ENCODE results near the gene WASF2.
A peak's percentile ranks its signal among the peaks of the same experiment; 100 is the strongest.

WASF2 gene

GRCh38 chr1:27513958-27514357 is 24.0 kb upstream of the WASF2 start:
- H3K4me3 ChIP-seq (ENCODE audit: low read length) = no peak overlapping the region
- TF ChIP-seq, protein P1, sequence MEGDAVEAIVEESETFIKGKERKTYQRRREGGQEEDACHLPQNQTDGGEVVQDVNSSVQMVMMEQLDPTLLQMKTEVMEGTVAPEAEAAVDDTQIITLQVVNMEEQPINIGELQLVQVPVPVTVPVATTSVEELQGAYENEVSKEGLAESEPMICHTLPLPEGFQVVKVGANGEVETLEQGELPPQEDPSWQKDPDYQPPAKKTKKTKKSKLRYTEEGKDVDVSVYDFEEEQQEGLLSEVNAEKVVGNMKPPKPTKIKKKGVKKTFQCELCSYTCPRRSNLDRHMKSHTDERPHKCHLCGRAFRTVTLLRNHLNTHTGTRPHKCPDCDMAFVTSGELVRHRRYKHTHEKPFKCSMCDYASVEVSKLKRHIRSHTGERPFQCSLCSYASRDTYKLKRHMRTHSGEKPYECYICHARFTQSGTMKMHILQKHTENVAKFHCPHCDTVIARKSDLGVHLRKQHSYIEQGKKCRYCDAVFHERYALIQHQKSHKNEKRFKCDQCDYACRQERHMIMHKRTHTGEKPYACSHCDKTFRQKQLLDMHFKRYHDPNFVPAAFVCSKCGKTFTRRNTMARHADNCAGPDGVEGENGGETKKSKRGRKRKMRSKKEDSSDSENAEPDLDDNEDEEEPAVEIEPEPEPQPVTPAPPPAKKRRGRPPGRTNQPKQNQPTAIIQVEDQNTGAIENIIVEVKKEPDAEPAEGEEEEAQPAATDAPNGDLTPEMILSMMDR (conservative IDR thresholded peaks at IDR 0.05; ENCODE audit: low read length) = no peak
- DNase-seq (ENCODE audit: low read depth) = peak; percentile 57

DNA sequence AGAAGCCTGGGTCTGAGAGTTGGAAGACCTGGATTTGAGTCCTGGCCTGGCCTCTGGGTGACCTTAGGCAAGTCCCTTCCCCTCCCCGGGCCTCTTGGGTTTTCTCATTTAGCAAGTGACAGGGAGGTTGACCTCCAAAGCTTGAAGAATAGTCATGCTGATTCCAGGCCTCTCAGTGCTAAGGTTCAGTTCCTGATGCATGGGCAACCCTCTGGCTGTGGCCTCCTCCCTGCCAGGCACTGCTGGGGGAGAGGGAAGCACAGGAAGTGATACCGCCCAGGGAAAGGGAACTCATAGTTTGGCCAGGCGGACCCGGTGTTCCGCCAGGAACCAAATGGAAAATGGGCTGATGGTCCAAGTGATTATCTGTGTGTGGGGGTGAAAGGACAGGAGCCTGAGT is 23.6 kb upstream of the WASF2 start:
- no peak for DNase-seq (ENCODE audit: low read depth)
- H3K4me3 ChIP-seq (ENCODE audit: low read length) = no peak overlapping the region
- TF ChIP-seq, protein P1 (conservative IDR thresholded peaks at IDR 0.05; ENCODE audit: low read length) = no peak

DNA sequence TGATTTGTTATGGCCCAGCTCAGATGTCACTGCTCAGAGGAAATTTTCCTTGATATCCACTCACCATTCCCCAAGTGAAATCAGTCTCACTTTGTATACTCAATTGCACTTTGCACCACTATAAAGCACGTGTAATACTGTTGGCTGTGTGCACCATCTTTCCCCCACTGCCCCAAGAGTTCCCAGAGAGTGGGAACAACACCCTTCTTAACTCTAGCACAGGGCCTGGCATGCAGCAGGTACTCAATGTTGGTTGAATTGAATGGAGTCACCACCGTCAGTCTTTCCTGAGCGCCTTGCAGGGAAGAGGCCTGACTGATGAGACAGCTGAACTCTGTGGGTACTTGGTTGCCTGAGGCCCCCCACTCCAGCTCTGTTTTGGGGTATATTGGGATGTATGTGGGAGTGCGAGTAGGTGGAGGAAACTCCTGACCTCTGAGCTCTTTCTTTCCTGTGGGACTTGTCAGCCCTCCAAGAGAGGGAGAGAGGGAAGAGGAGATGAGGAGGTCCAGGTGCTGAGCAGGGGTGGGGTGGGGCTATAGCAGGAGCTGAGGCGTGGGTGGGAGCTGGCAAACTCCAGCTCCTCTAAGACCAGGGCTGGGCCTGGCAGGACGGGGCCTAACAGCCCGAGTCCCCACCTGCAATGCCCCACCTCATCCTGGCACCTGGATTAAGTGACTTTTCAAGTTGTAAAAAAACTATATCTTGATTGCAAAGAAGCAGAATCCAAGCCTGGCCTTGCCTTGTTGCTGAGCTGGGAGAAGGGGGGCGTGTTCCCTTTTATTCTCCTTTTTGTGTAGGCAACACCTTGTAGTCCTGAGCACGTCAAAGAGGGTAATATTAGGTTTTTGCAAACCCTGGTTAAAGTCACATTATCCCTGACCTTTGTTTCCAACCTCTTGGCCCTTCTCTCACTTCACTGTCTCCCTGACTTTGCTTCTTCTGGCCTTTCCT is 19.4 kb upstream of the WASF2 start:
- TF ChIP-seq, protein P1 (conservative IDR thresholded peaks at IDR 0.05; ENCODE audit: low read length) = no peak
- H3K4me3 ChIP-seq (ENCODE audit: low read length) = no peak overlapping the region
- DNase-seq (ENCODE audit: low read depth) = no peak

DNA sequence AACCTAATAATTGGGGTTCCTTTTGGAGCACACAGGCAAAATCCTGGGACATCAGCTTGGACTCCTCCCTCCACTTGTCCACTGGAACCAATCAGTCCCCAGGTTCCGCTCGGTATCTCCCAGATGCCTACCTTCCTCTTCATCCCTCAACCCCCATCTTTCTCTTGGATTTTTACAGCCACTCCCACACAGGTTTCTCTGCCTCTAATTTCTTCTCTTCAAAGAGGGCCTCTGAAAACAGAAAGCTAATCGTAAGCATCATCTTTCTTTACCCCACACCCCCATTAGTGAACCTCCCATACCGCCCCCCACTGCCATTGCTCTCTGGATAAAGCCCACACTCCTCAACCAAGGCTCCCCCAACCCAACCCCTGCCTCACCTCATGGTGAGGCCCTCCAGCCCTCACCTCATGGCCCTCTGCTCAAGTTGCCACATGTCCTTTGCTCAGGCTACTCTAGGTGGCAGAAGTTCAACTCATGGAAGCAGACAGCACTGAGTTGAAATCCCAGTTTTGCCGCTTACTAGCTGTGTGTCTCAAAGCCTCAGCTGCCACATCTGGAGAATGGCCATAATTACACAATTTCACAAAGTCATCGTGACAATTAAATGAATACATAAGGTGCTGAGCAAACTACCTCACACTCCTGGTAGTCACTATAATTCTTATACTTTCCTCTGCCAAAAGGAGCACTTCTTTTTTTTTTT is 18.1 kb upstream of the WASF2 start:
- TF ChIP-seq, protein P1 (conservative IDR thresholded peaks at IDR 0.05; ENCODE audit: low read length) = no peak; the same call in 1 of the 2 replicates
- peak; percentile 56 for DNase-seq (ENCODE audit: low read depth)

DNA sequence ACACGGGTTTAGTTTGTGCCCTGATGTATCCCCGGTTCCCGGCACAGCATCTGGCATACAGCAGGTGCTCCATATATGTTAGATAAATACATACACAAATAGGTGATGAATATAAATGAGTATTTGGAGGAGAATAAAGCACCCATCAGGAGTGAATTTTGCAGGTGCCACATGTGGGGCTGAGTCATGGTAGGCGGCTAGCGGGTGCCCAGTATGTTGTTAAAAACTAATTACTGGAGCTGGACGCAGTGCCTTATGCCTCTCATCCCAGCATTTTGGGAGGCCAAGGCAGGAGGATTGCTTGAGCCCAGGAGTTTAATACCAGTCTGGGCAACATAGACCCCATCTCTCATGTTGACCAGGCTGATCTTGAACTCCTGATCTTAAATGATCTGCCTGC is 16.7 kb upstream of the WASF2 start:
- DNase-seq (ENCODE audit: low read depth) = no peak

More for the DNA sequence above, 18.1 kb upstream of the WASF2 start:
- no peak overlapping the region for H3K4me3 ChIP-seq (ENCODE audit: low read length)

GRCh38 chr1:27505420-27505680 is 15.4 kb upstream of the WASF2 start:
- no peak for DNase-seq (ENCODE audit: low read depth)
- no peak overlapping the region for H3K4me3 ChIP-seq (ENCODE audit: low read length)
- TF ChIP-seq, protein P1 (conservative IDR thresholded peaks at IDR 0.05; ENCODE audit: low read length) = no peak

More for the DNA sequence above, 16.7 kb upstream of the WASF2 start:
- TF ChIP-seq, protein P1 (conservative IDR thresholded peaks at IDR 0.05; ENCODE audit: low read length) = no peak
- H3K4me3 ChIP-seq (ENCODE audit: low read length) = no peak overlapping the region
